Nephron (organoid): ENCODE results near the gene ATXN7L3.

Source experiments
- H3K27ac Mint-ChIP-seq, 3 experiments: 2 replicates each; pipeline ENCODE4 v1.8.0; 2020; ENCODE audit warnings: mixed read lengths in 3 of 3, mild to moderate bottlenecking in 2 of 3, moderate library complexity in 1 of 3
- H3K27me3 Mint-ChIP-seq: 2 replicates; pipeline ENCODE4 v1.8.0; 2021; ENCODE audit warnings: low read depth, mild to moderate bottlenecking, moderate library complexity, mixed read lengths
- H3K36me3 Mint-ChIP-seq: 2 replicates; pipeline ENCODE4 v1.8.0; 2020; ENCODE audit warnings: low read depth, mixed read lengths
- H3K4me1 Mint-ChIP-seq: 2 replicates; pipeline ENCODE4 v1.8.0; 2020; ENCODE audit warnings: mixed read lengths
- H3K4me3 Mint-ChIP-seq, 3 experiments: 2 replicates each; pipeline ENCODE4 v1.8.0; 2020; ENCODE audit warnings: mild to moderate bottlenecking in 3 of 3, mixed read lengths in 3 of 3, moderate library complexity in 2 of 3
- H3K9me3 Mint-ChIP-seq: 2 replicates; pipeline ENCODE4 v1.8.0; 2020; ENCODE audit warnings: mixed read lengths
- TF ChIP-seq, protein P1 (sequence below), 3 experiments: fragments of 200-600 bp; sonication (generic); IDR thresholded peaks; one replicate each; pipeline ENCODE4 v1.5.0; 2021; ENCODE audit warnings: antibody characterized with exemption in 3 of 3; ENCODE audit not compliant: unreplicated experiment in 3 of 3

The ATXN7L3 gene

DNA sequence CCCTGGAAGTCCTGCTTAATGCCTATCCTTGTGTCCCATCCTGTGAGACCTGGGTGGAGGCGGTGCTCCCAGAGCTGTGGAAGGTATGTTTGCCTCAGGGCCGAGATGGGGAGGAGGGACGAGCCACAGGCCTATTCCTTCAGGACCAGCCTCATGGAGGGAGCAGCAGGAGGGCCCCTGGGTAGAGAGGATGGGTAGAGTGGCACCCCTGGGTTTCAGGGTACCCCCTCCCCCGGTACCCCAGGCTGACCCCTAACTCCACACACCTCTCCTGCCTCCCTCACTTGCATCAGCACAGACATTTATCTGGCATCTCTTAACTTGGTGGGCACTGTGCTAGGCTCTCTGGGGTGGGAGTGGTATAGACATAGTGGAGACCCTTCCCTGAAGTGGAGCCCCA is 22.0 kb downstream of the ATXN7L3 start:
- peaks cover 5% of the 10 kb centered on the region for H3K4me1 Mint-ChIP-seq
- no peak overlapping the region for H3K4me3 Mint-ChIP-seq
- H3K36me3 Mint-ChIP-seq, result peaks cover 33% of the 10 kb centered on the region
- H3K27ac Mint-ChIP-seq, result no peak overlapping the region
- H3K9me3 Mint-ChIP-seq, result peaks cover 3% of the 10 kb centered on the region
- TF ChIP-seq, protein P1, sequence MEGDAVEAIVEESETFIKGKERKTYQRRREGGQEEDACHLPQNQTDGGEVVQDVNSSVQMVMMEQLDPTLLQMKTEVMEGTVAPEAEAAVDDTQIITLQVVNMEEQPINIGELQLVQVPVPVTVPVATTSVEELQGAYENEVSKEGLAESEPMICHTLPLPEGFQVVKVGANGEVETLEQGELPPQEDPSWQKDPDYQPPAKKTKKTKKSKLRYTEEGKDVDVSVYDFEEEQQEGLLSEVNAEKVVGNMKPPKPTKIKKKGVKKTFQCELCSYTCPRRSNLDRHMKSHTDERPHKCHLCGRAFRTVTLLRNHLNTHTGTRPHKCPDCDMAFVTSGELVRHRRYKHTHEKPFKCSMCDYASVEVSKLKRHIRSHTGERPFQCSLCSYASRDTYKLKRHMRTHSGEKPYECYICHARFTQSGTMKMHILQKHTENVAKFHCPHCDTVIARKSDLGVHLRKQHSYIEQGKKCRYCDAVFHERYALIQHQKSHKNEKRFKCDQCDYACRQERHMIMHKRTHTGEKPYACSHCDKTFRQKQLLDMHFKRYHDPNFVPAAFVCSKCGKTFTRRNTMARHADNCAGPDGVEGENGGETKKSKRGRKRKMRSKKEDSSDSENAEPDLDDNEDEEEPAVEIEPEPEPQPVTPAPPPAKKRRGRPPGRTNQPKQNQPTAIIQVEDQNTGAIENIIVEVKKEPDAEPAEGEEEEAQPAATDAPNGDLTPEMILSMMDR (IDR thresholded peaks at IDR 0.05; ENCODE audit: unreplicated experiment in 3 of 3), result no peak
- H3K27me3 Mint-ChIP-seq, result no peaks in the 10 kb centered on the region

DNA sequence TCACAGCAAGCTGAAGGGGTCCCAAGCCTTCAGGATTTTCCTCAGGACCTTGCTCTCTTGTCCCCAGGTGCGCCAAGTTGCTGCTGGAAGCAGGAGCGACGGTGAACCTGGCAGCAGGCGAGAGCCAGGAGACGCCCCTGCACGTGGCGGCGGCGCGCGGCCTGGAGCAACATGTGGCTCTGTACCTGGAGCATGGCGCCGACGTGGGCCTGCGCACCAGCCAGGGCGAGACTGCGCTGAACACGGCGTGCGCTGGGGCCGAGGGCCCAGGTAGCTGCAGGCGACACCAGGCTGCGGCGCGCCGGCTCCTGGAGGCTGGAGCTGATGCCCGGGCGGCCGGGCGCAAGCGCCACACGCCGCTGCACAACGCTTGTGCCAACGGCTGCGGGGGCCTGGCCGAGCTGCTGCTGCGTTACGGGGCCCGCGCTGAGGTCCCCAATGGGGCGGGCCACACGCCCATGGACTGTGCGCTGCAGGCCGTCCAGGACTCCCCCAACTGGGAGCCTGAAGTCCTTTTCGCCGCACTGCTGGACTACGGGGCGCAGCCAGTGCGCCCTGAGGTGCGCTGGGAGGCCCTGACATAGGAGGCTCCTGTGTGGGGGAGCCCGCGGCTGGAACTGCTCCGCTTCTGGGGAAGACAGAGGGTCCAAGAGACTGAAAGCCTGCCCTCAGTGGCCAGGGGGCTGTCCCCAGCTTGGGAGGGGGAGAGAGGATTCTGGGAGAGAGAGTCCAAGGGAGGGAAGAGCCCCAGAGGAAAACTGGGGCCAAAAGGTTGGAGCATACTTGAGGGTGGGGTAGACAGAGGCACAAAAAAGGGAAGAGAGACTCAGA is 22.8 kb downstream of the ATXN7L3 start:
- Mint-ChIP-seq H3K4me1 (peaks cover 7% of the 10 kb centered on the region), H3K27me3 (no peaks in the 10 kb centered on the region), H3K36me3 (peaks cover 29% of the 10 kb centered on the region), H3K9me3 (peaks cover 3% of the 10 kb centered on the region), H3K27ac (no peak overlapping the region), H3K4me3 (no peak overlapping the region)
- TF ChIP-seq, protein P1 (IDR thresholded peaks at IDR 0.05; ENCODE audit: unreplicated experiment in 3 of 3), result no peak

DNA sequence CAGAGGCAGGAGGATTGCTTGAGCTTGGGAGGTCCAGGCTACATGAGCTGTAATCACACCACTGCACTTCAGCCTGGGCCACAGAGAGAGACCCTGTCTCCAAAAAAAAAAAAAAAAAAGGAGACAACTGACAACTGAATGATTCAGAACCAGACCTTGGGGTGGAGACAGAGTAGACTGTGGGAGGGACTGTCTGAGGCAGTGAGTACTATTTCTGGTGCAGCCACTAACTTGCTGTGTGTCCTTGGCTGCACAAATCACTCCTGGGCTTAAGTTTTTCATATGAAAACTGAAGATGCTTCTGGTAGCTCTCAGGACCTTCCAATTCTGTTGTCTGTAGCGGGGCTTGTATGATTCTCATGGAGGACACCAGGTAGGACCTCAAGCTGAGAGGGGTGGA is 23.4 kb downstream of the ATXN7L3 start:
- no peak overlapping the region for H3K27ac Mint-ChIP-seq
- TF ChIP-seq, protein P1 (IDR thresholded peaks at IDR 0.05; ENCODE audit: unreplicated experiment in 3 of 3), result no peak
- H3K9me3 Mint-ChIP-seq, result no peaks in the 10 kb centered on the region
- H3K4me3 Mint-ChIP-seq, result no peak overlapping the region
- H3K27me3 Mint-ChIP-seq, result no peaks in the 10 kb centered on the region
- peaks cover 24% of the 10 kb centered on the region for H3K36me3 Mint-ChIP-seq
- H3K4me1 Mint-ChIP-seq, result peaks cover 7% of the 10 kb centered on the region

- Mint-ChIP-seq H3K4me3 (no peak overlapping the region), H3K36me3 (peaks cover 22% of the 10 kb centered on the region), H3K4me1 (peaks cover 15% of the 10 kb centered on the region), H3K27ac (no peak overlapping the region), H3K27me3 (no peaks in the 10 kb centered on the region), H3K9me3 (no peaks in the 10 kb centered on the region)
- TF ChIP-seq, protein P1 (IDR thresholded peaks at IDR 0.05; ENCODE audit: unreplicated experiment in 3 of 3), result no peak
These were observed 25.3 kb downstream of the ATXN7L3 start for GRCh38 chr17:44174427-44174826.

DNA sequence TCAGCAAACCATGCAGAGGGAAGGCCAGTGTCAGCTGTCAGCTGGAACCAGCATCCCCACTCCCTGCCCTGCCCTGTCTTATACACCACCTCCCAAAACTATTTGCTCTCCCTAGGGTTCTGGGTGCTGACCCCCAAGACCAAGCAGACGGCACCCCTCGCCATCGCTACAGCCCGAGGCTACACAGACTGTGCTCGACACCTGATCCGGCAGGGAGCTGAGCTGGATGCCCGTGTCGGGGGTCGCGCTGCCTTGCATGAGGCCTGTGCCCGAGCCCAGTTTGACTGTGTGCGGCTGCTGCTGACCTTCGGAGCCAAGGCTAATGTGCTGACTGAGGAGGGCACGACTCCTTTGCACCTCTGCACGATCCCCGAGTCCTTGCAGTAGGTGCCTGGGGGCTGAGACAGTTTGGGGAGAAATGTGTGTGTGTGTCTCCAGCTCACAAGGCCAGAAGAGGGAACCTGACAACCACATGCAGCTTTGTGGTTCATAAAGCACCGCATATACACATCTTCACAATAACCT is 27.7 kb downstream of the ATXN7L3 start:
- H3K9me3 Mint-ChIP-seq, result no peaks in the 10 kb centered on the region
- peak overlapping the region in 1 of 3 experiments; percentile 57 for H3K4me3 Mint-ChIP-seq
- TF ChIP-seq, protein P1 (IDR thresholded peaks at IDR 0.05; ENCODE audit: unreplicated experiment in 3 of 3), result no peak
- H3K4me1 Mint-ChIP-seq, result peaks cover 27% of the 10 kb centered on the region
- H3K36me3 Mint-ChIP-seq, result peaks cover 13% of the 10 kb centered on the region
- peak overlapping the region in 2 of 3 experiments; percentile 43 for H3K27ac Mint-ChIP-seq
- no peaks in the 10 kb centered on the region for H3K27me3 Mint-ChIP-seq
